8988T (cell line): ENCODE results near the gene DIS3L.
"Not testable (repeated sequence)": the region's sequence is repeated elsewhere in the genome, so short reads cannot be mapped to it uniquely, and the experiment has no call there.

Experiments
- DNase-seq: peaks from one replicate; pipeline ENCODE4 v3.0.0; 2011

Gene DIS3L

GRCh38 chr15:66323312-66323928 lies 30.1 kb downstream of the DIS3L start:
- no peak for DNase-seq

GRCh38 chr15:66326051-66326450 lies 32.7 kb downstream of the DIS3L start:
- DNase-seq: no peak

- DNase-seq: no peak
Measured at GRCh38 chr15:66327736-66328135, 34.4 kb downstream of the DIS3L start.

- no peak for DNase-seq
Measured at GRCh38 chr15:66328771-66329170, 35.4 kb downstream of the DIS3L start.

GRCh38 chr15:66348530-66348929 lies 55.2 kb downstream of the DIS3L start:
- DNase-seq: not testable (repeated sequence)

GRCh38 chr15:66356077-66356358 lies 62.6 kb downstream of the DIS3L start:
- DNase-seq: no peak

GRCh38 chr15:66356359-66357236 lies 63.2 kb downstream of the DIS3L start, which contains the start of gene TIPIN:
TSS of gene TIPIN (minus strand) at chr15:66356685. CDS start at chr15:66352947, 3,738 bp downstream.
- peak; percentile 62 for DNase-seq

- DNase-seq: no peak
Measured at GRCh38 chr15:66359740-66360139, 66.4 kb downstream of the DIS3L start.

- not testable (repeated sequence) for DNase-seq
Measured at GRCh38 chr15:66361745-66362460, 68.5 kb downstream of the DIS3L start.

GRCh38 chr15:66362776-66363175 lies 69.4 kb downstream of the DIS3L start:
- DNase-seq: no peak

- DNase-seq: no peak
Measured at GRCh38 chr15:66364944-66365528, 71.7 kb downstream of the DIS3L start.

GRCh38 chr15:66369773-66370651 lies 76.6 kb downstream of the DIS3L start:
- DNase-seq: no peak

- no peak for DNase-seq
Measured at GRCh38 chr15:66374179-66374578, 80.8 kb downstream of the DIS3L start.

- no peak for DNase-seq
Measured at GRCh38 chr15:66378814-66379430, 85.6 kb downstream of the DIS3L start.

- not testable (repeated sequence) for DNase-seq
Measured at GRCh38 chr15:66381376-66381775, 88.0 kb downstream of the DIS3L start.
